ENCODE measurements around the gene TBL1XR1.

- TF ChIP-seq POLR2A (IDR thresholded peaks at IDR 0.05) = no peak
- TF ChIP-seq CTCF (IDR thresholded peaks at IDR 0.05) = no peak
Measured at GRCh38 chr3:177145954-177146353, 51.3 kb downstream of the TBL1XR1 start.
